ENCODE data around the gene TEX35. TPM values are rescaled to one million over a fixed set of nuclear protein-coding genes. Genes with fewer than 3 reads are reported as not detected.

TEX35 gene
- polyA plus RNA-seq, 1 donor, result 0.14 TPM

Other genes with a start within 250 kb of the TEX35 start
- not detected for gene CLEC20A, start 16.1 kb upstream of the TEX35 start, polyA plus RNA-seq (ENCODE audit: insufficient read length)
- 39.6 TPM for gene RALGPS2, start 212.1 kb downstream of the TEX35 start, polyA plus RNA-seq (ENCODE audit: insufficient read length)

All from forelimb muscle (tissue), 1 donor.